K562 (cell line): ENCODE data around the gene TRIM26. TPM values are rescaled to one million over a fixed set of nuclear protein-coding genes. Genes with fewer than 3 reads are reported as not detected.

Source experiments
- ATAC-seq: fragments of 200-7000 bp; cut with Tn5 transposase; 3 replicates; pipeline ENCODE4 v1.9.1; 2020; ENCODE audit warnings: moderate library complexity
- BruUV-seq: library from RNA; stranded (reverse); fragments of 400-500 nt; replicated peaks from 2 replicates; lab custom pipeline; 2021; lab: Mats Ljungman, UMichigan
- CTCF ChIA-PET: fragments of 300-600 bp; formaldehyde crosslinking; extraction: SDS; loops from one replicate; lab custom pipeline; 2021; ENCODE audit warnings: low intra/inter-chr PET ratio; lab: Yijun Ruan, JAX
- POLR2A ChIA-PET: fragments of 300-600, 350-650 bp; sonication (Branson Sonifier 250); formaldehyde crosslinking; extraction: SDS; loops from one replicate; lab custom pipeline; 2021; ENCODE audit warnings: antibody characterized with exemption, inconsistent platforms; lab: Yijun Ruan, JAX
- DNase-seq, 4 experiments: peaks; one replicate each; pipeline versions ENCODE4 v3.0.0 to v3.0.0-alpha.2; 2011 to 2018; ENCODE audit warnings: low spot score in 3 of 4, mixed read lengths in 3 of 4; ENCODE audit errors: extremely low read depth in 1 of 4
- FAIRE-seq: peaks from 2 replicates; lab custom pipeline; 2011; peaks lifted over from hg19 to GRCh38; lab: Jason Lieb, UNC
- H2AFZ ChIP-seq: 2 replicates; pipeline ENCODE4 v1.6.0; 2011; ENCODE audit warnings: low read depth, low read length, control low read depth, inconsistent platforms
- H3K27ac ChIP-seq: fragments of 200-600 bp; 3 replicates; pipeline ENCODE4 v1.8.0; 2011; ENCODE audit warnings: low read depth, mild to moderate bottlenecking, control low read depth, inconsistent platforms, low read length, moderate library complexity, mixed read lengths; ENCODE audit errors: extremely low read depth
- H3K27me3 ChIP-seq, 2 experiments: fragments of 300-600 bp in 1 of 2; 2 replicates in 1 of 2; 3 replicates in 1 of 2; pipeline versions ENCODE4 v1.6.0 to v1.8.0; 2011; ENCODE audit warnings: inconsistent platforms in 2 of 2, low read length in 2 of 2, mild to moderate bottlenecking in 1 of 2, mixed read lengths in 1 of 2, moderate library complexity in 1 of 2; ENCODE audit not compliant: control insufficient read depth in 2 of 2, insufficient read depth in 2 of 2
- H3K36me3 ChIP-seq: fragments of 300-600 bp; 3 replicates; pipeline ENCODE4 v1.8.0; 2011; ENCODE audit warnings: mild to moderate bottlenecking, low read length, inconsistent platforms; ENCODE audit not compliant: control insufficient read depth, insufficient read depth
- H3K4me1 ChIP-seq, 2 experiments: fragments of 200-600 bp in 1 of 2; replicated peaks in 1 of 2; 2 replicates in 1 of 2; 3 replicates in 1 of 2; pipeline versions ENCODE4 v1.5.1 to v1.8.0; 2011; ENCODE audit warnings: inconsistent platforms in 2 of 2, low read length in 2 of 2, mild to moderate bottlenecking in 1 of 2, mixed read lengths in 1 of 2, moderate library complexity in 1 of 2; ENCODE audit not compliant: control insufficient read depth in 2 of 2, insufficient read depth in 2 of 2
- H3K4me2 ChIP-seq: 2 replicates; pipeline ENCODE4 v1.6.1; 2011; ENCODE audit warnings: low read length, control low read depth, inconsistent platforms, mixed read lengths; ENCODE audit not compliant: insufficient read depth
- H3K4me3 ChIP-seq: fragments of 200-600 bp; sonication (generic), shearing (Covaris generic); 2 replicates; pipeline ENCODE4 v1.5.1; 2016; ENCODE audit warnings: control low read depth, inconsistent platforms
- H3K79me2 ChIP-seq: fragments of 200-600 bp; 3 replicates; pipeline ENCODE4 v1.8.0; 2011; ENCODE audit warnings: low read length, inconsistent platforms; ENCODE audit not compliant: control insufficient read depth, insufficient read depth
- H3K9ac ChIP-seq, 2 experiments: 2 replicates each; pipeline versions ENCODE4 v1.6.0 to v1.6.1; 2011; ENCODE audit warnings: low read depth in 2 of 2, low read length in 2 of 2, control low read depth in 1 of 2, inconsistent platforms in 1 of 2, mild to moderate bottlenecking in 1 of 2, mixed read lengths in 1 of 2; ENCODE audit not compliant: insufficient read depth in 1 of 2
- H3K9me1 ChIP-seq: one replicate; pipeline ENCODE4 v1.6.0; 2011; ENCODE audit warnings: inconsistent platforms, mild to moderate bottlenecking, low read length, moderate library complexity; ENCODE audit not compliant: control insufficient read depth, insufficient read depth
- H3K9me3 ChIP-seq: replicated peaks from 2 replicates; pipeline ENCODE4 v1.5.1; 2011; ENCODE audit warnings: low read depth, low read length, inconsistent platforms; ENCODE audit not compliant: control insufficient read depth, insufficient read depth
- H4K20me1 ChIP-seq: replicated peaks from 2 replicates; pipeline ENCODE4 v1.6.1; 2011; ENCODE audit warnings: low read length, inconsistent platforms, mixed read lengths; ENCODE audit not compliant: control insufficient read depth, insufficient read depth
- ARID2 ChIP-seq: fragments of 450-650 bp; IDR thresholded peaks from 2 replicates; pipeline ENCODE4 v1.6.1; 2017; ENCODE audit warnings: antibody characterized with exemption, mild to moderate bottlenecking
- ATF7 ChIP-seq: fragments of 450-650 bp; IDR thresholded peaks from 2 replicates; pipeline ENCODE4 v1.7.1; 2014; ENCODE audit warnings: mild to moderate bottlenecking, moderate library complexity
- CGGBP1 ChIP-seq: fragments of 250-450 bp; sonication (Bioruptor Pico); IDR thresholded peaks from 2 replicates; pipeline ENCODE4 v1.9.0; 2021; ENCODE audit warnings: mild to moderate bottlenecking
- CREBBP ChIP-seq: IDR thresholded peaks from one replicate; pipeline ENCODE4 v1.6.1; 2012; ENCODE audit warnings: low read depth, mild to moderate bottlenecking, control low read depth, inconsistent platforms, low read length
- CSDE1 ChIP-seq, 2 experiments: fragments of 450-650 bp; IDR thresholded peaks; 2 replicates each; pipeline ENCODE4 v1.6.1; 2016; ENCODE audit warnings: mild to moderate bottlenecking in 1 of 2
- CTBP1 ChIP-seq: fragments of 450-650 bp; IDR thresholded peaks from 2 replicates; pipeline ENCODE4 v1.6.1; 2016; ENCODE audit warnings: borderline replicate concordance
- DEAF1 ChIP-seq: fragments of 450-650 bp; formaldehyde crosslinking; IDR thresholded peaks from 2 replicates; pipeline ENCODE4 v1.4.0; 2020; ENCODE audit warnings: mild to moderate bottlenecking, moderate library complexity
- GABPB1 ChIP-seq: sonication (generic); formaldehyde crosslinking; IDR thresholded peaks from 2 replicates; pipeline ENCODE4 v1.8.0; 2022; ENCODE audit warnings: mild to moderate bottlenecking, missing genetic modification reagents
- MTA3 ChIP-seq: fragments of 450-650 bp; formaldehyde crosslinking; IDR thresholded peaks from 2 replicates; pipeline ENCODE4 v1.6.1; 2017; ENCODE audit warnings: mild to moderate bottlenecking, borderline replicate concordance
- PTTG1 ChIP-seq: fragments of 450-650 bp; IDR thresholded peaks from 2 replicates; pipeline ENCODE4 v1.6.1; 2016; ENCODE audit warnings: low read depth, mild to moderate bottlenecking, missing genetic modification characterization, missing compliant biosample characterization
- PYGO2 ChIP-seq: fragments of 450-650 bp; IDR thresholded peaks from 2 replicates; pipeline ENCODE4 v1.6.1; 2016; ENCODE audit warnings: mild to moderate bottlenecking, missing genetic modification characterization, moderate library complexity, missing compliant biosample characterization
- SREBF1 ChIP-seq: fragments of 150-350 bp; IDR thresholded peaks from 2 replicates; pipeline ENCODE4 v1.6.1; 2014; ENCODE audit warnings: antibody characterized with exemption, low read depth, low read length, borderline replicate concordance
- STAG1 ChIP-seq: sonication (generic); formaldehyde crosslinking; IDR thresholded peaks from 2 replicates; pipeline ENCODE4 v1.5.0; 2020; ENCODE audit warnings: missing genetic modification reagents, borderline replicate concordance
- TGIF2 ChIP-seq: sonication (generic); formaldehyde crosslinking; IDR thresholded peaks from 2 replicates; pipeline ENCODE4 v1.8.1; 2022; ENCODE audit warnings: mild to moderate bottlenecking, missing genetic modification reagents, moderate library complexity
- XRCC5 ChIP-seq: fragments of 200-400 bp; formaldehyde crosslinking; IDR thresholded peaks from 2 replicates; pipeline ENCODE4 v1.6.1; 2017; ENCODE audit warnings: low read depth, mild to moderate bottlenecking, low read length
- ZNF12 ChIP-seq: sonication (generic); formaldehyde crosslinking; IDR thresholded peaks from 2 replicates; pipeline ENCODE4 v1.4.0; 2020; ENCODE audit warnings: mild to moderate bottlenecking, missing genetic modification reagents
- ZNF146 ChIP-seq: IDR thresholded peaks from one replicate; pipeline ENCODE4 v1.6.1; 2018; ENCODE audit warnings: missing compliant biosample characterization; ENCODE audit not compliant: unreplicated experiment
- WGBS: fragments of 100-300 bp; shearing (Covaris generic); methylation state at CpG from one replicate; pipeline ENCODE4 v1.1.6; 2016; ENCODE audit warnings: low coverage, mixed read lengths; ENCODE audit not compliant: insufficient coverage; ENCODE audit errors: missing lambda C conversion rate; 5-methylcytosine and 5-hydroxymethylcytosine counted together
- in situ Hi-C: fragments of 300-500 bp; cut with MboI; formaldehyde crosslinking; loops from 4 replicates; pipeline ENCODE4 v1.15.0; 2018; ENCODE audit warnings: inconsistent platforms, mixed read lengths
- intact Hi-C: fragments of 100-400 bp; cut with micrococcal nuclease; formaldehyde crosslinking; loops from 2 replicates; pipeline ENCODE4 v1.14.2; 2022
- polyA plus RNA-seq, 8 experiments: library from polyadenylated mRNA; depleted of rRNA in 4 of 8; stranded (reverse) in 5 of 8; unstranded in 3 of 8; fragments of >200 nt; fragmentation: Nextera tagmentation in 2 of 8; fragmentation: Illumina TruSeq in 1 of 8; extraction: Ambion mirVana in 2 of 8; extraction: Trizol in 1 of 8; gene quantifications; 2 replicates each; pipeline versions ENCODE4 v1.2.1 to v1.2.3, GENCODE V29; 2011 to 2014; ENCODE audit warnings: inconsistent platforms in 1 of 8, missing spikeins in 1 of 8
- total RNA-seq, 7 experiments: library from RNA; depleted of rRNA in 6 of 7; stranded (reverse); fragments of >200 nt in 6 of 7; fragmentation: Illumina TruSeq in 2 of 7; extraction: Trizol in 2 of 7; gene quantifications; 2 replicates each; pipeline versions ENCODE4 v1.2.1 to v1.2.3, GENCODE V29; 2011 to 2021; ENCODE audit warnings: low replicate concordance in 1 of 7
- TF ChIP-seq, protein P1 (sequence below): IDR thresholded peaks from 2 replicates; pipeline ENCODE4 v1.6.1; 2014; ENCODE audit warnings: antibody characterized with exemption
- TF ChIP-seq, protein P2 (sequence below): fragments of 250-450 bp; sonication (Bioruptor Pico); IDR thresholded peaks from 2 replicates; pipeline ENCODE4 v1.4.0; 2020; ENCODE audit warnings: mild to moderate bottlenecking

Gene TRIM26
- total and polyA plus RNA-seq, 9 of the 15 experiments (the other 6 are each of a cell fraction or from before 2014, with no cell fraction given): 0.80 to 5.0 (median 2.8) TPM

DNA sequence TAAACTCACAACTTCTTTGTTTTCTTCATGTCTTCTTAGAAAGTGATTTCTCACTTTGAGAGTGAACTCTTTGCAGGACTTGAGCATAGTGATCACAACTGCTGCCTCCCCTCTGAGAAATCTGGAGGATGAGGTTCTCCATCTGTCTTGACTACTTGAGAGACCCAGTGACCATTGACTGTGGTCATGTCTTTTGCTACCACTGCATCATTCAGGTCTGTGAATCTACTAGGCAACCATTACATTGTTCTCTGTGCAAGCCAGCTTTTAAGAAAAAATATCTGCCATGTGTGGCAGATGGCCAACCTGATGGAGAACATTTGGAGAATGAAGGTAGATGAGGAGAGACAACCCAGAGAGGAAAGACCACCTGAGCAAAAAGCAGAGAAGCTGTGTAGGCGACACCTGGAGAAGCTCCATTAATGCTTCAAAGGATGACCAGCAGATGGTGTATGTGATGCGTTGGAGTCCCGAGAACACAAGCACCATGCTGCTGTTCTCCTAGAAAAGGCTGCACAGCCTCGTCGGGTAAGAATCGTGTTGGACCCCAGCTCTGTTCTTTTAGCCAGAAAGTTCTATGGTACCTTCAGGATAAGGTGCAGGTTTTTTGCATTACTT lies 25.1 kb upstream of the TRIM26 start:
- in situ Hi-C loops: no loop called here
- FAIRE-seq (peak; percentile 90), DNase-seq (peak in 2 of 4 experiments; percentile 49 to 65)
- TF ChIP-seq TGIF2 (CRISPR knock-in tag) (no peak), ATF7 (no peak), GABPB1 (CRISPR knock-in tag) (no peak), MTA3 (no peak), XRCC5 (no peak), STAG1 (peak; percentile 68; the same call in 1 of the 2 replicates), PTTG1 (tag) (no peak), CREBBP (no peak), CSDE1 (IDR thresholded peaks at IDR 0.05) (no peak), ZNF146 (CRISPR knock-in tag) (no peak), DEAF1 (CRISPR knock-in tag) (peak; percentile 41; the same call in 1 of the 2 replicates), ZNF12 (CRISPR knock-in tag) (no peak), CGGBP1 (no peak), CTBP1 (no peak), ARID2 (0 out of 2 replicates have a peak, but pooled peaks have one; percentile 49), SREBF1 (no peak), PYGO2 (tag) (no peak)
- TF ChIP-seq, protein P1, sequence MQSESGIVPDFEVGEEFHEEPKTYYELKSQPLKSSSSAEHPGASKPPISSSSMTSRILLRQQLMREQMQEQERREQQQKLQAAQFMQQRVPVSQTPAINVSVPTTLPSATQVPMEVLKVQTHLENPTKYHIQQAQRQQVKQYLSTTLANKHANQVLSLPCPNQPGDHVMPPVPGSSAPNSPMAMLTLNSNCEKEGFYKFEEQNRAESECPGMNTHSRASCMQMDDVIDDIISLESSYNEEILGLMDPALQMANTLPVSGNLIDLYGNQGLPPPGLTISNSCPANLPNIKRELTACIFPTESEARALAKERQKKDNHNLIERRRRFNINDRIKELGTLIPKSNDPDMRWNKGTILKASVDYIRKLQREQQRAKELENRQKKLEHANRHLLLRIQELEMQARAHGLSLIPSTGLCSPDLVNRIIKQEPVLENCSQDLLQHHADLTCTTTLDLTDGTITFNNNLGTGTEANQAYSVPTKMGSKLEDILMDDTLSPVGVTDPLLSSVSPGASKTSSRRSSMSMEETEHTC: no peak
- TF ChIP-seq, protein P2, sequence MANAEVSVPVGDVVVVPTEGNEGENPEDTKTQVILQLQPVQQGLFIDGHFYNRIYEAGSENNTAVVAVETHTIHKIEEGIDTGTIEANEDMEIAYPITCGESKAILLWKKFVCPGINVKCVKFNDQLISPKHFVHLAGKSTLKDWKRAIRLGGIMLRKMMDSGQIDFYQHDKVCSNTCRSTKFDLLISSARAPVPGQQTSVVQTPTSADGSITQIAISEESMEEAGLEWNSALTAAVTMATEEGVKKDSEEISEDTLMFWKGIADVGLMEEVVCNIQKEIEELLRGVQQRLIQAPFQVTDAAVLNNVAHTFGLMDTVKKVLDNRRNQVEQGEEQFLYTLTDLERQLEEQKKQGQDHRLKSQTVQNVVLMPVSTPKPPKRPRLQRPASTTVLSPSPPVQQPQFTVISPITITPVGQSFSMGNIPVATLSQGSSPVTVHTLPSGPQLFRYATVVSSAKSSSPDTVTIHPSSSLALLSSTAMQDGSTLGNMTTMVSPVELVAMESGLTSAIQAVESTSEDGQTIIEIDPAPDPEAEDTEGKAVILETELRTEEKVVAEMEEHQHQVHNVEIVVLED (CRISPR knock-in tag): no peak

More for the DNA sequence above, 25.1 kb upstream of the TRIM26 start:
- Histone ChIP-seq H3K27me3 (peaks cover 16 to 34% of the 10 kb centered on the region in 2 experiments; a peak in 4 of 5 replicates), H3K9me3 (no peaks in the 10 kb centered on the region), H3K9me1 (no peaks in the 10 kb centered on the region), H3K9ac (no peak overlapping the region), H3K4me1 (no peaks in the 10 kb centered on the region), H3K36me3 (no peaks in the 10 kb centered on the region), H2AFZ (no peak overlapping the region), H3K4me3 (no peak overlapping the region), H3K27ac (no peak overlapping the region), H3K79me2 (no peaks in the 10 kb centered on the region), H3K4me2 (no peak overlapping the region), H4K20me1 (no peaks in the 10 kb centered on the region)
- ATAC-seq: peak; percentile 93
- POLR2A ChIA-PET: interaction anchor here (1.0 to 1.4 kb wide), 3 partner anchors 106 to 169 kb away, joined by 3 to 5 read pairs (median 4); no protein-coding TSS in a partner anchor
- intact Hi-C loops: loop anchor here (1.0 to 5.0 kb wide), 2 partner anchors 159 to 214 kb away; no protein-coding TSS in a partner anchor
- CTCF ChIA-PET: interaction anchor here (0.5 to 1.7 kb wide), 3 partner anchors 157 to 159 kb away, joined by 3 to 16 read pairs (median 3); no protein-coding TSS in a partner anchor
- no TSS peak for BruUV-seq
- WGBS: 1% methylated on average over 6 of the region's 6 CpGs
